ENCODE data around the gene TSNAX. TPM values are rescaled to one million over a fixed set of nuclear protein-coding genes. Genes with fewer than 3 reads are reported as not detected.

Gene TSNAX
- polyA plus RNA-seq, 1 donor (not counting 4 experiments of a cell fraction or from before 2014, with no cell fraction given): 32.6 TPM

GRCh38 chr1:231494439-231495110, 33.9 kb upstream of the TSNAX start:
- Histone ChIP-seq H3K79me2 (ENCODE audit: control insufficient read depth, insufficient read depth, low read length) (no peaks in the 10 kb centered on the region), H3K9me1 (ENCODE audit: control insufficient read depth, extremely low read depth, insufficient read depth, low read length) (no peaks in the 10 kb centered on the region), H3K4me1 (ENCODE audit: control insufficient read depth, extremely low read depth, insufficient read depth, low read length) (no peaks in the 10 kb centered on the region), H3K9ac (ENCODE audit: control insufficient read depth, extremely low read depth, insufficient read depth, low read length) (no peak overlapping the region), H3K27ac (ENCODE audit: control insufficient read depth, insufficient read depth, low read length) (no peak overlapping the region), H3K4me3 (ENCODE audit: control insufficient read depth in 2 of 3, extremely low read depth in 1 of 3, insufficient read depth in 2 of 3, low read depth in 1 of 3, low read length in 3 of 3) (no peak overlapping the region), H3K4me2 (ENCODE audit: control insufficient read depth, extremely low read depth, insufficient read depth, low read depth, low read length) (no peak overlapping the region), H2AFZ (ENCODE audit: control insufficient read depth, low read length) (no peak overlapping the region), H3K27me3 (ENCODE audit: control insufficient read depth, extremely low read depth, insufficient read depth, low read length) (no peaks in the 10 kb centered on the region), H4K20me1 (ENCODE audit: control insufficient read depth, extremely low read depth, insufficient read depth, low read length) (no peaks in the 10 kb centered on the region), H3K9me3 (ENCODE audit: control insufficient read depth, low read depth, low read length) (peaks cover 5% of the 10 kb centered on the region), H3K36me3 (ENCODE audit: control insufficient read depth in 2 of 2, extremely low read depth in 1 of 2, insufficient read depth in 2 of 2, low read length in 2 of 2) (no peaks in the 10 kb centered on the region)
- FAIRE-seq: no peak
- no peak for TF ChIP-seq CTCF (optimal IDR thresholded peaks at IDR 0.05 in 1 of 3, IDR thresholded peaks at IDR 0.05 in 1 of 3, conservative IDR thresholded peaks at IDR 0.05 in 1 of 3; ENCODE audit: extremely low read depth in 1 of 3, insufficient read depth in 2 of 3, low read length in 3 of 3)
- no peak for TF ChIP-seq EZH2 (IDR thresholded peaks at IDR 0.05; ENCODE audit: low read length)
- no peak for DNase-seq (ENCODE audit: low read depth, low spot score)
- dilution Hi-C loops (cut with MboI; ENCODE audit: extremely low pct_ligation_motif_present, low sequenced_read_pairs): no loop called here

- dilution Hi-C loops (cut with MboI; ENCODE audit: extremely low pct_ligation_motif_present, low sequenced_read_pairs): no loop called here
- Histone ChIP-seq H3K4me1 (ENCODE audit: control insufficient read depth, extremely low read depth, insufficient read depth, low read length) (no peaks in the 10 kb centered on the region), H3K4me3 (ENCODE audit: control insufficient read depth in 2 of 3, extremely low read depth in 1 of 3, insufficient read depth in 2 of 3, low read depth in 1 of 3, low read length in 3 of 3) (no peak overlapping the region), H3K27ac (ENCODE audit: control insufficient read depth, insufficient read depth, low read length) (no peak overlapping the region), H3K27me3 (ENCODE audit: control insufficient read depth, extremely low read depth, insufficient read depth, low read length) (no peaks in the 10 kb centered on the region), H3K79me2 (ENCODE audit: control insufficient read depth, insufficient read depth, low read length) (no peaks in the 10 kb centered on the region), H4K20me1 (ENCODE audit: control insufficient read depth, extremely low read depth, insufficient read depth, low read length) (no peaks in the 10 kb centered on the region), H3K9me3 (ENCODE audit: control insufficient read depth, low read depth, low read length) (peaks cover 5% of the 10 kb centered on the region), H3K4me2 (ENCODE audit: control insufficient read depth, extremely low read depth, insufficient read depth, low read depth, low read length) (no peak overlapping the region), H2AFZ (ENCODE audit: control insufficient read depth, low read length) (no peak overlapping the region), H3K36me3 (ENCODE audit: control insufficient read depth in 2 of 2, extremely low read depth in 1 of 2, insufficient read depth in 2 of 2, low read length in 2 of 2) (no peaks in the 10 kb centered on the region), H3K9me1 (ENCODE audit: control insufficient read depth, extremely low read depth, insufficient read depth, low read length) (no peaks in the 10 kb centered on the region), H3K9ac (ENCODE audit: control insufficient read depth, extremely low read depth, insufficient read depth, low read length) (no peak overlapping the region)
- TF ChIP-seq CTCF (optimal IDR thresholded peaks at IDR 0.05 in 1 of 3, IDR thresholded peaks at IDR 0.05 in 1 of 3, conservative IDR thresholded peaks at IDR 0.05 in 1 of 3; ENCODE audit: extremely low read depth in 1 of 3, insufficient read depth in 2 of 3, low read length in 3 of 3): no peak
- no peak for TF ChIP-seq EZH2 (IDR thresholded peaks at IDR 0.05; ENCODE audit: low read length)
- FAIRE-seq: no peak
- DNase-seq (ENCODE audit: low read depth, low spot score): no peak
These were observed 30.8 kb upstream of the TSNAX start for GRCh38 chr1:231497629-231498152.
